Astrocyte of the cerebellum (primary cell): Measurements from ENCODE around the gene BAIAP3.

Source experiments
- DNase-seq: peaks from one replicate; pipeline ENCODE4 v3.0.0-alpha.2; 2011; ENCODE audit warnings: low read depth
- H3K4me3 ChIP-seq: 2 replicates; pipeline ENCODE4 v1.5.1; 2011; ENCODE audit warnings: mild to moderate bottlenecking, low read depth, low read length, moderate library complexity
- CTCF ChIP-seq: IDR thresholded peaks from 2 replicates; pipeline ENCODE4 v1.5.1; 2012; ENCODE audit warnings: low read length, low read depth, moderate library complexity, mild to moderate bottlenecking; ENCODE audit errors: missing control alignments
- in situ Hi-C: cut with HindIII; loops from 2 replicates; pipeline ENCODE4 v1.10.0; 2017; ENCODE audit warnings: low sequenced_read_pairs

Gene BAIAP3

GRCh38 chr16:1318268-1318545 lies 15.2 kb upstream of the BAIAP3 start:
- H3K4me3 ChIP-seq = no peak overlapping the region
- no peak for DNase-seq
- TF ChIP-seq CTCF = no peak

GRCh38 chr16:1319041-1319440 lies 14.4 kb upstream of the BAIAP3 start:
- in situ Hi-C loops = no loop called here
- no peak overlapping the region for H3K4me3 ChIP-seq
- no peak for TF ChIP-seq CTCF
- DNase-seq = no peak

More at GRCh38 chr16:1318268-1318545, 15.2 kb upstream of the BAIAP3 start:
- in situ Hi-C loops = no loop called here

DNA sequence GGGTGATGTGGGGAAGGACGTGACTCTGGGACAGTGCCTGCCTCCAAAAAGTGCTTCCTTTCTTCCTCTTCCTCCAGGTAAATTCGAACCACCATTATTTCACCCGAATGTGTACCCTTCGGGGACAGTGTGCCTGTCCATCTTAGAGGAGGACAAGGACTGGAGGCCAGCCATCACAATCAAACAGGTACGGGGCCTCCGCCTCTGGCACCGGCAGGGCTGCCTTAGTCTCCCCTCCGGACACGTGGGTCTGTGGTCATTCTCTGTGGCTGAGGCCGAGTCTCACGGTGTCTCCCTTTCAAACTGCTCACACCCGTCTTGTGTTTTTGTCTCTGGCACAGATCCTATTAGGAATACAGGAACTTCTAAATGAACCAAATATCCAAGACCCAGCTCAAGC lies 13.3 kb upstream of the BAIAP3 start:
- H3K4me3 ChIP-seq = no peak overlapping the region
- DNase-seq = no peak
- no peak for TF ChIP-seq CTCF
- in situ Hi-C loops = no loop called here

- no peak overlapping the region for H3K4me3 ChIP-seq
- no peak for DNase-seq
- no peak for TF ChIP-seq CTCF
- in situ Hi-C loops = no loop called here
Observed at GRCh38 chr16:1320658-1321240, 12.7 kb upstream of the BAIAP3 start.

- in situ Hi-C loops = no loop called here
- no peak for TF ChIP-seq CTCF
- H3K4me3 ChIP-seq = no peak overlapping the region
- no peak for DNase-seq
Observed at GRCh38 chr16:1322407-1322806, 11.0 kb upstream of the BAIAP3 start.

- TF ChIP-seq CTCF = no peak
- H3K4me3 ChIP-seq = no peak overlapping the region
- DNase-seq = no peak
- in situ Hi-C loops = no loop called here
Observed at GRCh38 chr16:1323296-1324239, 9.9 kb upstream of the BAIAP3 start.
